ENCODE results near the gene FXR1. TPM values are rescaled to one million over a fixed set of nuclear protein-coding genes. Genes with fewer than 3 reads are reported as not detected.

Gene FXR1
- total RNA-seq, 1 experiment from 2014 or later, result 288 TPM

GRCh38 chr3:180974286-180974685, 61.8 kb downstream of the FXR1 start:
- H3K27ac ChIP-seq, result no peak overlapping the region
- no peak overlapping the region for H3K4me2 ChIP-seq
- no peak overlapping the region for H2AFZ ChIP-seq
- no peaks in the 10 kb centered on the region for H3K9me3 ChIP-seq (ENCODE audit: insufficient read depth, low read depth)
- POLR2A ChIA-PET (ENCODE audit: unreplicated experiment), result no interaction called here
- no peak overlapping the region for H3K4me3 ChIP-seq
- intact Hi-C loops (cut with micrococcal nuclease; ENCODE audit: unreplicated experiment), result no loop called here
- DNase-seq, result no peak
- H3K27me3 ChIP-seq (ENCODE audit: insufficient read depth, low read depth), result no peaks in the 10 kb centered on the region
- H3K4me1 ChIP-seq (replicated peaks; ENCODE audit: insufficient read depth), result no peaks in the 10 kb centered on the region
- H3K9me2 ChIP-seq (ENCODE audit: insufficient read depth), result no peaks in the 10 kb centered on the region
- TF ChIP-seq CTCF (conservative IDR thresholded peaks at IDR 0.05), result no peak
- TF ChIP-seq EZH2 (IDR thresholded peaks at IDR 0.05; ENCODE audit: low read depth), result no peak
- CTCF ChIA-PET, result no interaction called here
- BruUV-seq (replicated peaks), result no TSS peak
- H4K20me1 ChIP-seq (ENCODE audit: insufficient read depth), result peaks cover 21% of the 10 kb centered on the region
- no peaks in the 10 kb centered on the region; the same call in 1 of the 2 replicates for H3K79me2 ChIP-seq (ENCODE audit: low read depth)
- peaks cover 24% of the 10 kb centered on the region for H3F3A ChIP-seq (ENCODE audit: insufficient read depth, low read depth)
- H3K36me3 ChIP-seq (ENCODE audit: low read depth), result peaks cover 65% of the 10 kb centered on the region

- H3K36me3 ChIP-seq (ENCODE audit: low read depth), result peaks cover 37% of the 10 kb centered on the region
- no peaks in the 10 kb centered on the region for H3K9me2 ChIP-seq (ENCODE audit: insufficient read depth)
- no peak overlapping the region for H3K27ac ChIP-seq
- H3K4me3 ChIP-seq, result no peak overlapping the region
- H3K79me2 ChIP-seq (ENCODE audit: low read depth), result no peaks in the 10 kb centered on the region
- TF ChIP-seq CTCF (conservative IDR thresholded peaks at IDR 0.05), result no peak
- no peak for TF ChIP-seq EZH2 (IDR thresholded peaks at IDR 0.05; ENCODE audit: low read depth)
- H3K4me1 ChIP-seq (replicated peaks; ENCODE audit: insufficient read depth), result no peaks in the 10 kb centered on the region
- H3K4me2 ChIP-seq, result no peak overlapping the region
- no peaks in the 10 kb centered on the region for H3K27me3 ChIP-seq (ENCODE audit: insufficient read depth, low read depth)
- CTCF ChIA-PET, result no interaction called here
- no peak overlapping the region for H2AFZ ChIP-seq
- BruUV-seq (replicated peaks), result no TSS peak
- intact Hi-C loops (cut with micrococcal nuclease; ENCODE audit: unreplicated experiment), result no loop called here
- peaks cover 39% of the 10 kb centered on the region for H3F3A ChIP-seq (ENCODE audit: insufficient read depth, low read depth)
- POLR2A ChIA-PET (ENCODE audit: unreplicated experiment), result interaction anchor here (0.7 kb wide), 2 partner anchors 13 to 15 kb away, joined by 3 to 5 read pairs; no protein-coding TSS in a partner anchor
- H3K9me3 ChIP-seq (ENCODE audit: insufficient read depth, low read depth), result no peaks in the 10 kb centered on the region
- peaks cover 11% of the 10 kb centered on the region for H4K20me1 ChIP-seq (ENCODE audit: insufficient read depth)
- no peak for DNase-seq
Measured at GRCh38 chr3:180977498-180977897, 65.0 kb downstream of the FXR1 start.

GRCh38 chr3:180979961-180980360, 67.5 kb downstream of the FXR1 start:
- intact Hi-C loops (cut with micrococcal nuclease; ENCODE audit: unreplicated experiment), result loop anchor here (5.0 to 10.0 kb wide), 4 partner anchors 43 to 1705 kb away; no protein-coding TSS in a partner anchor
- CTCF ChIA-PET, result no interaction called here
- no peaks in the 10 kb centered on the region for H3K9me3 ChIP-seq (ENCODE audit: insufficient read depth, low read depth)
- H3K27me3 ChIP-seq (ENCODE audit: insufficient read depth, low read depth), result no peaks in the 10 kb centered on the region
- peaks cover 39% of the 10 kb centered on the region for H3F3A ChIP-seq (ENCODE audit: insufficient read depth, low read depth)
- no peak overlapping the region for H2AFZ ChIP-seq
- POLR2A ChIA-PET (ENCODE audit: unreplicated experiment), result no interaction called here
- BruUV-seq (replicated peaks), result no TSS peak
- TF ChIP-seq CTCF (conservative IDR thresholded peaks at IDR 0.05) (no peak), EZH2 (IDR thresholded peaks at IDR 0.05; ENCODE audit: low read depth) (no peak)
- H4K20me1 ChIP-seq (ENCODE audit: insufficient read depth), result peaks cover 9% of the 10 kb centered on the region; the same call in 1 of the 2 replicates
- H3K9me2 ChIP-seq (ENCODE audit: insufficient read depth), result no peaks in the 10 kb centered on the region
- no peak for DNase-seq
- H3K79me2 ChIP-seq (ENCODE audit: low read depth), result no peaks in the 10 kb centered on the region
- H3K36me3 ChIP-seq (ENCODE audit: low read depth), result peaks cover 31% of the 10 kb centered on the region
- no peak overlapping the region for H3K4me2 ChIP-seq
- no peak overlapping the region for H3K27ac ChIP-seq
- H3K4me1 ChIP-seq (replicated peaks; ENCODE audit: insufficient read depth), result no peaks in the 10 kb centered on the region
- H3K4me3 ChIP-seq, result no peak overlapping the region

Data from PC-9 (cell line).